Keratinocyte (primary cell): ENCODE data around the gene HELZ.

Experiments
- EZH2 ChIP-seq: IDR thresholded peaks from one replicate; pipeline ENCODE4 v1.6.1; 2012; ENCODE audit warnings: inconsistent platforms, mild to moderate bottlenecking, low read length, moderate library complexity
- TF ChIP-seq, protein P1 (sequence below), 3 experiments: IDR thresholded peaks in 1 of 3; conservative IDR thresholded peaks in 1 of 3; optimal IDR thresholded peaks in 1 of 3; 2 replicates in 2 of 3; 3 replicates in 1 of 3; pipeline versions ENCODE3 to v1.5.1; 2011; ENCODE audit warnings: low read length in 3 of 3, mild to moderate bottlenecking in 3 of 3, moderate library complexity in 2 of 3, control low read depth in 1 of 3, inconsistent platforms in 1 of 3; ENCODE audit not compliant: insufficient read depth in 2 of 3; ENCODE audit errors: extremely low read depth in 1 of 3

DNA sequence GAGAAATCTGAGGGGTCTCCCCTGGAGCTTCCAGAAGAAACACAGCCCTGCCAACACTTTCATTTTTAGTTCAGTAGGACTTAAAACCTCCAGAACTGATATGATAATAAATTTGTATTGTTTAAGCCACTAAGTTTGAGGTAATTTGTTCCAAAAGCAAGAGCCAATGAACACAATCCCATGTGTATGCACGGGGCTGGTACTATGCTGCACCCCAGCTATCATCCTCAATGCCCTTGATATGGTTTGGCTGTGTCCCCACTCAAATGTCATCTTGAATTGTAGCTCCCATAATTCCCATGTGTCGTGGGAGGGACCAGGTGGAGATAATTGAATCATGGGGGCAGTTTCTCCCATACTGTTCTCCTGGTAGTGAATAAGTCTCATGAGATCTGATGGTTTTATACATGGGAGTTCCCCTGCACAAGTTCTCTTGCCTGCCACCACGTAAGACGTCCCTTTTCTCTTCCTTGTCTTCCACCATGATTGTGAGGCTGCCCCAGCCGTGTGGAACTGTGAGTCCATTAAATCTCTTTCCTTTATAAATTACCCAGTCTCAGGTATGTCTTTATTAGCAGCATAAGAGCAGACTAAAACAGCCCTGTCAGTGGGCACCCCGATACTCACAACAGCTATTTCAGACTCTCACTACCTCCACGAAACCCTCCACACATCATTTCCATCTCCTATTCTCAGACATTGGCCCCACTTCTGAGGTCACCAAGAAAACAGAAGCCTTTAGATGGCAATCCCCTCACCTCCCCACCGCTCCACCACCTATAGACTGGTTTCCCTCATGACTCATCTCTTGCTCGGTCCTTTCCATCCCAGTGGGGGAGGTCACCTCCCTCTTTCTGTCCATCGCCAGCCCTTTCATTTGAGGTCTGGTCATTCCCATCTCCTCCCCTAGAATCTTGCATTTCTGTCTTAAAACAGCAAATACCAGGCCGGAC lies 209.6 kb downstream of the HELZ start:
- TF ChIP-seq, protein P1, sequence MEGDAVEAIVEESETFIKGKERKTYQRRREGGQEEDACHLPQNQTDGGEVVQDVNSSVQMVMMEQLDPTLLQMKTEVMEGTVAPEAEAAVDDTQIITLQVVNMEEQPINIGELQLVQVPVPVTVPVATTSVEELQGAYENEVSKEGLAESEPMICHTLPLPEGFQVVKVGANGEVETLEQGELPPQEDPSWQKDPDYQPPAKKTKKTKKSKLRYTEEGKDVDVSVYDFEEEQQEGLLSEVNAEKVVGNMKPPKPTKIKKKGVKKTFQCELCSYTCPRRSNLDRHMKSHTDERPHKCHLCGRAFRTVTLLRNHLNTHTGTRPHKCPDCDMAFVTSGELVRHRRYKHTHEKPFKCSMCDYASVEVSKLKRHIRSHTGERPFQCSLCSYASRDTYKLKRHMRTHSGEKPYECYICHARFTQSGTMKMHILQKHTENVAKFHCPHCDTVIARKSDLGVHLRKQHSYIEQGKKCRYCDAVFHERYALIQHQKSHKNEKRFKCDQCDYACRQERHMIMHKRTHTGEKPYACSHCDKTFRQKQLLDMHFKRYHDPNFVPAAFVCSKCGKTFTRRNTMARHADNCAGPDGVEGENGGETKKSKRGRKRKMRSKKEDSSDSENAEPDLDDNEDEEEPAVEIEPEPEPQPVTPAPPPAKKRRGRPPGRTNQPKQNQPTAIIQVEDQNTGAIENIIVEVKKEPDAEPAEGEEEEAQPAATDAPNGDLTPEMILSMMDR (optimal IDR thresholded peaks at IDR 0.05 in 1 of 3, IDR thresholded peaks at IDR 0.05 in 1 of 3, conservative IDR thresholded peaks at IDR 0.05 in 1 of 3; ENCODE audit: extremely low read depth in 1 of 3, insufficient read depth in 2 of 3, low read length in 3 of 3), result no peak
- TF ChIP-seq EZH2, result no peak
